ENCODE results near the gene KCNT2. TPM values are rescaled to one million over a fixed set of nuclear protein-coding genes. Genes with fewer than 3 reads are reported as not detected.

The KCNT2 gene
- total RNA-seq, 1 experiment from 2014 or later, result 9.1 TPM

DNA sequence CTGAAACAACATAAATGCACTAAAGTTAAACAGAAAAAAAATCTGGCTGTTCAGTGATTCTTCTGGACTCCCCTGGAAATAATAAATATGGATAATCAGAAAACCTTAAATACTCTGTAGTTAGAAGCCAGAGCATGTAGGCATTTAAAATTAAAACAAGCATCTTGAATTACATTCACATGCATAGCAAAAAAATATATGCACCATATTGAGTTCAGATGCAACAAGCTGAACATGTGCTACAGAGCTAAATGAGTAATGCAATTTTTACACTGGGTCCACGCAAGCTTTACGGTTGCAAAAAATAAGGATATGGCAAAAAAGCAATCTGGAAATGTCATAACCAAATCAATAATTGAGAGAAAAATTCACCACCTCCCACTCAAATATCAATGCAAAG is 11.5 kb upstream of the KCNT2 start:
- Histone ChIP-seq H2BK15ac (ENCODE audit: low read depth, low read length) (no peak overlapping the region), H4K8ac (replicated peaks; ENCODE audit: insufficient read length, low read depth, low read length) (no peak overlapping the region), H3K4me1 (ENCODE audit: insufficient read depth, low read length) (no peaks in the 10 kb centered on the region), H3K79me1 (ENCODE audit: insufficient read depth, low read depth, low read length, poor library complexity, severe bottlenecking) (no peaks in the 10 kb centered on the region), H3K4ac (ENCODE audit: low read depth, low read length) (no peak overlapping the region), H3K27ac (ENCODE audit: insufficient read length, low read depth, low read length) (no peak overlapping the region), H2AFZ (ENCODE audit: low read length) (no peak overlapping the region), H3T11ph (ENCODE audit: low read length) (no peak overlapping the region), H2BK5ac (ENCODE audit: insufficient read length, low read length) (no peak overlapping the region), H3K9me3 (ENCODE audit: control insufficient read depth, low read depth, low read length) (no peaks in the 10 kb centered on the region), H3K4me2 (ENCODE audit: insufficient read depth, insufficient read length, low read length) (no peak overlapping the region), H3K79me2 (ENCODE audit: insufficient read depth, low read length) (no peaks in the 10 kb centered on the region), H3K9ac (ENCODE audit: extremely low read depth, insufficient read length, low read length) (no peak overlapping the region), H2BK12ac (ENCODE audit: insufficient read length, low read depth, low read length) (no peak overlapping the region), H2AK5ac (ENCODE audit: insufficient read length, low read length) (no peak overlapping the region), H3K18ac (ENCODE audit: insufficient read length, low read depth, low read length) (no peak overlapping the region), H4K91ac (ENCODE audit: insufficient read length, low read depth, low read length) (no peak overlapping the region), H4K20me1 (ENCODE audit: control insufficient read depth, insufficient read depth, insufficient read length) (no peaks in the 10 kb centered on the region), H3K23me2 (ENCODE audit: insufficient read length, low read depth, low read length, poor library complexity, severe bottlenecking) (no peaks in the 10 kb centered on the region), H4K5ac (ENCODE audit: insufficient read length, low read depth, low read length) (no peak overlapping the region), H3K14ac (ENCODE audit: insufficient read depth, low read length) (no peak overlapping the region), H3K23ac (ENCODE audit: insufficient read length, low read depth, low read length) (no peak overlapping the region), H2BK20ac (ENCODE audit: low read depth, low read length, poor library complexity, severe bottlenecking) (no peak overlapping the region), H3K56ac (ENCODE audit: insufficient read length, low read depth, low read length) (no peak overlapping the region), H3K27me3 (ENCODE audit: insufficient read depth, low read length) (no peaks in the 10 kb centered on the region), H2BK120ac (ENCODE audit: low read depth, low read length, poor library complexity, severe bottlenecking) (no peak overlapping the region)
- H3K9me3 Mint-ChIP-seq, result no peaks in the 10 kb centered on the region
- WGBS (ENCODE audit: extremely low coverage, insufficient read length, low lambda C conversion rate), result no CpG with 5 or more reads among the region's 2 CpGs
- H3K27me3 Mint-ChIP-seq (ENCODE audit: low read depth), result no peaks in the 10 kb centered on the region
- no peaks in the 10 kb centered on the region for H3K4me1 Mint-ChIP-seq
- DNase-seq, result no peak
- no peaks in the 10 kb centered on the region for H3K36me3 Mint-ChIP-seq (ENCODE audit: insufficient read depth in 1 of 3, low read depth in 3 of 3)
- TF ChIP-seq, protein P1, sequence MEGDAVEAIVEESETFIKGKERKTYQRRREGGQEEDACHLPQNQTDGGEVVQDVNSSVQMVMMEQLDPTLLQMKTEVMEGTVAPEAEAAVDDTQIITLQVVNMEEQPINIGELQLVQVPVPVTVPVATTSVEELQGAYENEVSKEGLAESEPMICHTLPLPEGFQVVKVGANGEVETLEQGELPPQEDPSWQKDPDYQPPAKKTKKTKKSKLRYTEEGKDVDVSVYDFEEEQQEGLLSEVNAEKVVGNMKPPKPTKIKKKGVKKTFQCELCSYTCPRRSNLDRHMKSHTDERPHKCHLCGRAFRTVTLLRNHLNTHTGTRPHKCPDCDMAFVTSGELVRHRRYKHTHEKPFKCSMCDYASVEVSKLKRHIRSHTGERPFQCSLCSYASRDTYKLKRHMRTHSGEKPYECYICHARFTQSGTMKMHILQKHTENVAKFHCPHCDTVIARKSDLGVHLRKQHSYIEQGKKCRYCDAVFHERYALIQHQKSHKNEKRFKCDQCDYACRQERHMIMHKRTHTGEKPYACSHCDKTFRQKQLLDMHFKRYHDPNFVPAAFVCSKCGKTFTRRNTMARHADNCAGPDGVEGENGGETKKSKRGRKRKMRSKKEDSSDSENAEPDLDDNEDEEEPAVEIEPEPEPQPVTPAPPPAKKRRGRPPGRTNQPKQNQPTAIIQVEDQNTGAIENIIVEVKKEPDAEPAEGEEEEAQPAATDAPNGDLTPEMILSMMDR (conservative IDR thresholded peaks at IDR 0.05), result no peak
- H3K4me3 Mint-ChIP-seq, result no peak overlapping the region
- H3K27ac Mint-ChIP-seq, result no peak overlapping the region

Measured in H9 (cell line).